AG09309 (cell line): ENCODE results near the gene GALNT9.

Source experiments
- DNase-seq: peaks from one replicate; pipeline ENCODE4 v3.0.0-alpha.2; 2010; ENCODE audit warnings: low read depth
- H3K4me3 ChIP-seq: 2 replicates; pipeline ENCODE4 v1.5.1; 2011; ENCODE audit warnings: mild to moderate bottlenecking, low read depth, low read length, moderate library complexity; ENCODE audit not compliant: control insufficient read depth
- CTCF ChIP-seq: IDR thresholded peaks from 2 replicates; pipeline ENCODE4 v1.5.1; 2011; ENCODE audit warnings: mild to moderate bottlenecking, low read depth, low read length, inconsistent platforms; ENCODE audit not compliant: insufficient read depth, control insufficient read depth; ENCODE audit errors: missing control alignments

Gene GALNT9

GRCh38 chr12:132289356-132290202 is 39.8 kb downstream of the GALNT9 start:
- TF ChIP-seq CTCF: no peak
- H3K4me3 ChIP-seq: no peak overlapping the region
- no peak for DNase-seq

DNA sequence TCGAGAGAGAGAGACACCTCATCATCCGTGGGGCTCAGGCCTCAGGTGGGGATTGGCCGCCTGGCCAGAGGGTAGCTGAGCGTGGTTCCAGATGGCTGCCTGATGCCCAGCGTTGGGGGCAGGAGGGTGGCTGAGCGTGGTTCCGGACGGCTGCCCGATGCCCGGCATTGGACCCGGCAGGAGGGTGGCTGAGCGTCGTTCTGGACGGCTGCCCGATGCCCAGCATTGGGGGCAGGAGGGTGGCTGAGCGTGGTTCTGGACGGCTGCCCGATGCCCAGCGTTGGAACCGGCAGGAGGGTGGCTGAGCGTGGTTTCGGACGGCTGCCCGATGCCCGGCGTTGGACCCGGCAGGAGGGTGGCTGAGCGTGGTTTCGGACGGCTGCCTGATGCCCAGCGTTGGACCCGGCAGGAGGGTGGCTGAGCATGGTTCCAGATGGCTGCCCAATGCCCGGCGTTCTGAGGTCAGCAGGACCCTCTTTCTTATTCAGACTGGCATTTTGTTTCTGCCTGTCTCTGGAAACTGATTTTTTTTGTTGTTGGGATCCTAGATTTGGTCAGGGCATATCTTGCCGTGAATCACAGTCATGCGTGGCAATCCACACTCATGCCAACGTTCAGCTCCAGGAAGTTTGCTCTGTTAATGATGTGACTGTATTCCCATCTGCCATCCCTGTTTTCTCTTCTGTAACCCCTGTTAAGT is 40.7 kb downstream of the GALNT9 start:
- H3K4me3 ChIP-seq: no peak overlapping the region
- no peak for TF ChIP-seq CTCF
- no peak for DNase-seq

DNA sequence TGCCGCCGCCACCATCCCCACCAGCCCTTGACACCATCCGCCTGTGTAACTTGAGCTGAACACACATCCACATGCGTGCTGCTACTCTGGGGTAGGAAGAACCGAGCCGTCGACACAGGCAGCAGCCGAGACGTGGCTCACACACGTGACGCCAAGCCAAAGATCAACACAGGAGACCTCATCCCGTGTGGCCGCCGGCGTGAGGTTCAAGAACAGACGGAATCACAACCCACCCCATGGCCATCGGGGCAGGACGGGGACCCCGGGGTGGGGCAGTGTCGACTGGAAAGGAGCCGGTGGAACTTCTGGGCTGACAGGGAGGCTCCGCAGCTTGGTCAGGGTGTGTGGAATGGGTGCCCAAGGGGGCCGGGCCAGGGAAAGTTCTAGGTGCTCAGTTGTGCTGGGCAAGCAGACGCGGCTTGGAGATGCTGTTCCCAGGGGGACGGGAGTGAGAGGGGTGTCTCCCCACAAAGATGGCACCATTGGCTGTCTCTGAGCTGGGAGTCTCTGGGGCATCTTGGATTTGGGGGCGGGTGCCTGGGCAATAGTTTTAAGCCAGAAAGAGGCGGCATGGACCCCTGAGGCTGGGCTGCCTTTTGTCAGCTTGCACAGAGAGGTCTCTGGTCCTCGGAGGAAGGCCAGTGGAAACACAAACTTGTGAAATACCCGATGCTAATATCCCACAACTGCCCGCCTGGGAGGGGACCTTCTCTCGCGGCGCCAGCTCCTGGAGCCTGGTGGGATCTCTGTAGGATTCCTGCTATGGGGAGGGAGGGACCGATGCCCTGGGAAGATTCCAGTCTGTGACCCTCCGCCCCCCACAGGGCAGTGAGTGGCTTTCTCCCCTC is 41.8 kb downstream of the GALNT9 start:
- DNase-seq: no peak
- no peak for TF ChIP-seq CTCF
- no peak overlapping the region for H3K4me3 ChIP-seq

DNA sequence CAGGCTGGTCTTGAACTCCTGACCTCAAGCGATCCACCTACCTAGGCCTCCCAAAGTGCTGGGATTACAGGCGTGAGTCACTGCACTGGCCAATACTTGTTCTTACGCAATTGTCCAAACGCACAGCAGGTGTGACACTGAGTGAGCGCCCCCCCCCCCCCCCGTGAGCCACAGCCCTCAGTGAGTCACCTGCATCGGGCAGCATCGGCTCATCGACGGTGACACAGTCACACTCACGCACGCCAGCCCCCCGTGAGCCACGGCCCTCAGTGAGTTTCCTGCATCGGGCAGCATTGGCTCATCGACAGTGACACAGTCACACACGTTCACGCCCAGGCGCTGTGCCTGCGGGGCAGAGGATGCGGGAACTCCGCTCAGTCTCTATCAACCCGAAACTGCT is 42.5 kb downstream of the GALNT9 start:
- TF ChIP-seq CTCF: no peak
- H3K4me3 ChIP-seq: no peak overlapping the region
- DNase-seq: no peak

DNA sequence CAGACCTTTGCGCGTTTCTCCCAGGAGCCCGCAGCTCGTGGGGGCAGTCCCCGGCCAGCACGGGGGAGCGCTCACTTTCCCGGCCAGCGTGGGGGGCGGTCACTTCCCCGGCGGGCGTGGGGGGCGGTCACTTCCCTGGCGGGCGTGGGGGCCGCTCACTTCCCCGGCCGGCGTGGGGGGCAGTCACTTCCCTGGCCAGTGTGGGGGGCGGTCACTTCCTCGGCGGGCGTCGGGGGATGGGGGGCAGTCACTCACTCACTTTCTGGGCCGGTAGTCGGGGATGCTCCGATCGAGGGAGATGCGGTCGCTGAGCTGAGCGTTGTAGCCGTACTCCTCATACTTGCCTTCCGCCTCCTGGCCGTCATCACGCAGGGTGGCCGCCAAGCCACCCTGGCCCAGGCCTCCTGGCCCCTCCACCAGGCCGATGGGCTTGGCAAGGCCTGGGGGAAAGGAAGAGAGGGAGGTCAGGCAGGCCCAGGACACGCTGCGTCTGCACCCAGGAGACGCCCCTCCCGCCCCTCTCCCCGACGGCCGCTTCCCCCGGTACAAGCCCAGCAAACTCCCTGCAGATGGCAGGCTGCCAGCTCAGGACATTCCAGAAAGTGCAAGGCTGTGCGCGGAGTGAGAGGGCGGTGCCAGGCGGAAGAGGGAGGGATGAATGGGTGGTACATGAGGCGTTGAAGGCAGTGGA is 43.3 kb downstream of the GALNT9 start:
- DNase-seq: no peak
- TF ChIP-seq CTCF: no peak
- H3K4me3 ChIP-seq: no peak overlapping the region
